ENCODE data around the gene LKAAEAR1.

GRCh38 chr20:64080013-64080812 is 4.0 kb downstream of the LKAAEAR1 start, which contains the start of gene OPRL1:
- TF ChIP-seq CTCF (IDR thresholded peaks at IDR 0.05) (no peak), POLR2AphosphoS5 (IDR thresholded peaks at IDR 0.05) (no peak), POLR2A (IDR thresholded peaks at IDR 0.05) (no peak), EP300 (IDR thresholded peaks at IDR 0.05) (no peak)
